LNCAP (cell line): ENCODE data around the gene TBCB.

ENCODE experiments used
- TF ChIP-seq, protein P1 (sequence below): fragments of 450-650 bp; IDR thresholded peaks from 2 replicates; pipeline ENCODE4 v1.5.1; 2017; ENCODE audit warnings: mild to moderate bottlenecking

Gene TBCB

DNA sequence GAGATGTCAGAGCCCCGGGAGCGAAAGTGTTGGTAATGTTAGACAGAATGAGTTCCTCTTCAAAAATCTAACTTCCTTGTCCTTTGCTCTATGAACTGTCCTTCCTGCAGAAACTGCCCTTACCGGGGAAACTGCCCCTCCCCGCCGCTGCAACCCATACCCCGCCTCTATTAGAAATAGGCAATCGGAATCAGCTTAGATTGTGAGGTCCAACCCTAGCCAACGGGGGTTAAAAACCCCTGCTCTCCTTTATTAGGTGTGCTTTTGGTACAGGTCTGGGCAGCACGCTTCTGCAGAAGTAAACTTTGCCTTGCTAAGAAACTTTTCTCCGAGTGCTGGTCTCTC, 13.1 kb downstream of the TBCB start:
- TF ChIP-seq, protein P1, sequence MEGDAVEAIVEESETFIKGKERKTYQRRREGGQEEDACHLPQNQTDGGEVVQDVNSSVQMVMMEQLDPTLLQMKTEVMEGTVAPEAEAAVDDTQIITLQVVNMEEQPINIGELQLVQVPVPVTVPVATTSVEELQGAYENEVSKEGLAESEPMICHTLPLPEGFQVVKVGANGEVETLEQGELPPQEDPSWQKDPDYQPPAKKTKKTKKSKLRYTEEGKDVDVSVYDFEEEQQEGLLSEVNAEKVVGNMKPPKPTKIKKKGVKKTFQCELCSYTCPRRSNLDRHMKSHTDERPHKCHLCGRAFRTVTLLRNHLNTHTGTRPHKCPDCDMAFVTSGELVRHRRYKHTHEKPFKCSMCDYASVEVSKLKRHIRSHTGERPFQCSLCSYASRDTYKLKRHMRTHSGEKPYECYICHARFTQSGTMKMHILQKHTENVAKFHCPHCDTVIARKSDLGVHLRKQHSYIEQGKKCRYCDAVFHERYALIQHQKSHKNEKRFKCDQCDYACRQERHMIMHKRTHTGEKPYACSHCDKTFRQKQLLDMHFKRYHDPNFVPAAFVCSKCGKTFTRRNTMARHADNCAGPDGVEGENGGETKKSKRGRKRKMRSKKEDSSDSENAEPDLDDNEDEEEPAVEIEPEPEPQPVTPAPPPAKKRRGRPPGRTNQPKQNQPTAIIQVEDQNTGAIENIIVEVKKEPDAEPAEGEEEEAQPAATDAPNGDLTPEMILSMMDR = no peak

DNA sequence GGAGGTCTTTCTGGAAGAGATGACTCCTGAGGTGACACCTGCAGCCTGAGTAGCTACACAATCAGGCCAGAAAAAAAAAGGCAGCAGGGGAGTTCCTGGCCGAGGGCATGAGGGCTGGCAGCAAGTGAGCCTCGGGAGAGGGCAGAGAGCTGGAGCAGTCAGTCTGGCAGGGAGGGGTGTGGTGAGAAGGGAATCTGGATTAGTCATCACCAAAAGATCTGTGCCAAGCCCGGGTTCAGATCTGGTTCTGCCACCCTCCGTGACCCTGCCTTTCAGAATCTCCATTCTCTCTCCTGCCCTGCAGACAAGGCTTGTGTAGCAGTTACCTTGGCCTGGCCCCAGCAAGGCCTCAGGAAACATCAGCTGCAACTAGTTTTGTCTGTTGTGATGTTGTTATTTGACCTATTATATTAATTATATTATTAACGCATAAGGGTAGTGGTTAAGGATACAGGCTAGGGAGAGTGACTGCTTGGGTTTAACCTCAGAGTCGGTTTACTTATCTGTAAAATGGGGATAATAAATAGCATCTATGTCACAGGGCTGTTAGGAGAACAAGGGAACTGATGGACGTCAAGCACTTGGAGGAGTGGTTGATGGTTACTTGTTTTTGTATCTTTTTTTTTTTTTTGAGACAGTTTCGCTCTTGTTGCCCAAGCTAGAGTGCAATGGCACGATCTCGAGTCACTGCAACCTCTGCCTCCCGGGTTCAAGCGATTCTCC, 21.9 kb downstream of the TBCB start:
- TF ChIP-seq, protein P1 = no peak

DNA sequence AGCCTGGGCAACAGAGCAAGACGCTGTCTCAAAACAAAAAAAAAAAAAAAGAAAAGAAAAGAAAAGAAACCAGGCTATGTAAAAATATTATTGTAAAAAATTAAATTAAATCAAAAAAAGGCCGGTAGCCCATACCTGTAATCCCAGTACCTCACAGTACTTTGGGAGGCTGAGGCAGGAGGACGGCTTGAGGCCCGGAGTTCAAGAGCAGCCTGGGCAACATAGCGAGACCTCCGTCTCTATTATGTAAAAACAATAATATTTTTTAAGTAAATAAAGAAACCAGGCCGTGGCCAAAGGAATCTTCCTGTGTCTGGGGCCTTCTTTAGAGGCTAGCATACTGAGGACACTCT, 23.8 kb downstream of the TBCB start:
- TF ChIP-seq, protein P1 = no peak

DNA sequence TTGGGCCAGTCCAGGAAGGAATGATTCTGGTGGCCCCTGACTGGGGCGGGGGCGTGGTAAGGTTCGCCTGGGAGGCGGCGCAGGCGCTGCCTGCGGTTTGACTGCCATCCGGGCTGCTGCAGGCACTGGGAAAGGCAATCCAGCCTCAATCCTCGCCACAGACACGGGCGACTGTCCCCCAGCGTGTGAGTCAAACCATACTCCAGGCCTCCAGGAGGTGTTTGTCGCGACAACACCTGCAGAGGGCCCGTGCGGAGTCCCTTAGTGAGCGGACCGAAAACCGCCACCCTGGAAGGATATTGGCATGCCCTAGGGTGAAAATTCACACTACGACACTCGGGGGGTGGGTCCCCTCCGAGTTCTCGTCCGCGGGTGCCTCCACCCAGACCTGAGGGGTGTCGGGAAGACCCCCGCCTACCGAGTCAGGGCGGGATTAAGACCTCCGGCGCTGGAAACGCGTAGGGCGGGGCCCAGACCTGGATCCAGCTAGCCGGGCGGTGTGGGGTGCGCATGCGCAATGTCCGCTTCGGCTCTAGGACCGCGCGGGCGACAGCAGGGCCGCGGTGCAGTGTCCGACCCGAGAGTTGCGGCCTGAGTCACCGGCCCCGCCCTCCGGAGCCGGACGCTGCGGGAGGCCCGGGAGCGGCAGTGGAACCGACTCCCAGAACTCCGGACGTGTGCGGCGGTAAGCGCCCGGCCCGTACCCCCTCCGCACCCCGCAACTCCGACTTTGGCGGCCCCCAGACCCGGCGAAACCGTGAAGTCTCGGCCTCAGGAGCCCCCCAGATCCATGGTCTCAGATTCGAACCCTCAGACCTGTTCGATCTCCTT, 24.4 kb downstream of the TBCB start, which contains the start of gene CAPNS1:
Gene CAPNS1 (plus strand): TSS at position 594 of the 831 bp plus-strand sequence. CDS start 946 bp downstream, outside the sequence.
- TF ChIP-seq, protein P1 = no peak; the same call in 1 of the 2 replicates

DNA sequence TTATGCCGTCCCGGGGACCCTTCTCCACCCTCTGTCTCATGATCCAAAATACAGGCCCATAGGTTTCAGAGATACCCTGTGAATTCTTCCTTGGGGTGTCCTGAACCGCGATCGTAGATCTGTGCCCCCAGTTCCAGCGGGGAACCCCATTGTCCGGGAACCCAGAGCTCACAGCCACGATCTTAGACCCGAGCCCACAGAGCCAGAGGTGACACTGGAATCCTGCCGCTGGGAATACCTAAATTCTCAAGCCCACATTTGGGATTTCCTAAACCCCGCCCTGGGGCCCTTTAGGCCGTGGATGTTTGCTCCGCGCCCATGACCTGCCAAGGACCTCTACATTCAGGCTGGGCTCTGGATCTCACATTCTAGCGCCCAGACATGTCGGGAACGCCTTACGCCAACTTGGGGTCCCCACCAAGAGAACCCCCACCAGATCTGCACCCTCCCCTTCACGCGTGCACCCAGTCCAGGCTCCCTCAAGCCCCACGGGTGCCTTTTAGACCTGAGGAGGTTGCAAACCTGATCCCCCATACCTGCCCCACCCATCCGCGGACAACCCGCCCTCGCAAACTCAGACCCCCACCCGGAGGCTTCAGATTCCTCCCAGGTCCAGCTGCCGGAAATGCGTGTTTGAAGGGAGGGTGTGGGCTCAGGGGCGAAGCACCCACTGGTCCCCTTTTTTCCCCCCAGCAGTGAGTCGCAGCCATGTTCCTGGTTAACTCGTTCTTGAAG, 25.2 kb downstream of the TBCB start:
- TF ChIP-seq, protein P1 = no peak

DNA sequence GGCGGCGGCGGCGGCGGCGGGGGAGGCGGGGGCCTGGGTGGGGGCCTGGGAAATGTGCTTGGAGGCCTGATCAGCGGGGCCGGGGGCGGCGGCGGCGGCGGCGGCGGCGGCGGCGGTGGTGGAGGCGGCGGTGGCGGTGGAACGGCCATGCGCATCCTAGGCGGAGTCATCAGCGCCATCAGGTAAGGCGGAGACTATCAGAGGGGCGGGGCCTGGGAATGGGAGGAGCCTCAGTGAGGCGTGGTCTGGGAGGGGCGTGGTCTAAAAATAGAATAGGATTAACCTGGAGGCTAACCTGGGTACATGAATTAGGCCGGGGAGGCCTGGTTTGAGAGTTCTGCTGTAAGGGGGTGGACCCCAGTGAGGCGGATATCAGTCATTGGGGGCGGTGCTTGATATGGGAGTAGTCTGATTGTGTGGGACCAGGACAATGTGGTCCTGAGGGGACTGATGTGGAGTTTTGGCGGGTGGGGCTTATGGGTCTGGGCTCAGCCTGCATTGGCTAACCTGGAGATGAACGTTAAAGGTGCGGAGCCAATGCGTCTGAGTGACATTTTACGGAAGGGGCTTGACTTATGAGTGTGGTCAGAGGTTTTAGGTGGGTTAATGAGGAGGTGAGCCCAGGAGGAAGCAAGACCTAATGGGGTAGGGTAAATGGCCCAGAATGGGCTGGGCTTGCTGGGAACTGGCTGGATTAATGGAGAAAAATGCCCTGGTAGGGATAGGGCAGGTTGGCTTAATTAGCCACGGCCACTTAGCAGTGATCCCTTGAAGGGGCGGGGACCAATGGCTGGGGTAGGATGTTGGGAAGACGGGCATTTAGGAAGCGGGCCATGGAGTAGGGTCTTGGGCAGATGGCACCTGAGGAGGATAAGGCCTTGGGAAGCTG, 26.0 kb downstream of the TBCB start:
- TF ChIP-seq, protein P1 = no peak

DNA sequence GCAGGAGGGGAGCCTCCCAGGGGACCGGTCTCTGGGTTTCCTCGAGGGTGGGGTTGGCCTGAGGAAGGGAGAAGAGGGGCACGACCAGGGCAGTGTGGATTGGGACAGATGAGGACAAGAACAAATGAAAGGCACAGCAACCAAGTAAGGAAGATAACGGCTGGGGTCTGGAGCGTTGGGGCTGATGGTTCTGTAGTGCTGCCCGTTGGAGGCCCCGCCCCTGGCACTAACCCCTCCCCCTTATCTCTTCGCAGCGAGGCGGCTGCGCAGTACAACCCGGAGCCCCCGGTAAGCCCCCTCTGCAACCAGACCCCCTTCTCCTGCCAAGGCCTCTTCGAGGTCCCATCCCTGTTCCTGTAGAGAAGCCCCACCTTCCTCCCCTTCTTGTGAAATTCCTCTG, 26.8 kb downstream of the TBCB start:
- TF ChIP-seq, protein P1 = no peak
